ENCODE data around the gene R3HDM4. TPM values are rescaled to one million over a fixed set of nuclear protein-coding genes. Genes with fewer than 3 reads are reported as not detected.

R3HDM4 gene
- total and polyA plus RNA-seq, 9 of the 15 experiments (the other 6 are each of a cell fraction or from before 2014, with no cell fraction given), result 3.2 to 154 (median 59.0) TPM

- 0 out of 2 replicates have a peak, but pooled peaks have one; percentile 12 for TF ChIP-seq REST (IDR thresholded peaks at IDR 0.05; ENCODE audit: borderline replicate concordance)
- TF ChIP-seq REST (CRISPR knock-in tag; IDR thresholded peaks at IDR 0.05; ENCODE audit: low read depth), result no peak
- TF ChIP-seq ILF3 (IDR thresholded peaks at IDR 0.05; ENCODE audit: borderline replicate concordance), result no peak
- TF ChIP-seq, protein P1, sequence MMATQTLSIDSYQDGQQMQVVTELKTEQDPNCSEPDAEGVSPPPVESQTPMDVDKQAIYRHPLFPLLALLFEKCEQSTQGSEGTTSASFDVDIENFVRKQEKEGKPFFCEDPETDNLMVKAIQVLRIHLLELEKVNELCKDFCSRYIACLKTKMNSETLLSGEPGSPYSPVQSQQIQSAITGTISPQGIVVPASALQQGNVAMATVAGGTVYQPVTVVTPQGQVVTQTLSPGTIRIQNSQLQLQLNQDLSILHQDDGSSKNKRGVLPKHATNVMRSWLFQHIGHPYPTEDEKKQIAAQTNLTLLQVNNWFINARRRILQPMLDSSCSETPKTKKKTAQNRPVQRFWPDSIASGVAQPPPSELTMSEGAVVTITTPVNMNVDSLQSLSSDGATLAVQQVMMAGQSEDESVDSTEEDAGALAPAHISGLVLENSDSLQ (IDR thresholded peaks at IDR 0.05), result peak; percentile 84
- TF ChIP-seq TOE1 (IDR thresholded peaks at IDR 0.05; ENCODE audit: borderline replicate concordance), result no peak
- TF ChIP-seq TOE1 (CRISPR knock-in tag; IDR thresholded peaks at IDR 0.05; ENCODE audit: borderline replicate concordance, low read depth), result 0 out of 2 replicates have a peak, but pooled peaks have one; percentile 33
- TF ChIP-seq SUPT5H (IDR thresholded peaks at IDR 0.05), result peak; percentile 70
- TF ChIP-seq, protein P2, sequence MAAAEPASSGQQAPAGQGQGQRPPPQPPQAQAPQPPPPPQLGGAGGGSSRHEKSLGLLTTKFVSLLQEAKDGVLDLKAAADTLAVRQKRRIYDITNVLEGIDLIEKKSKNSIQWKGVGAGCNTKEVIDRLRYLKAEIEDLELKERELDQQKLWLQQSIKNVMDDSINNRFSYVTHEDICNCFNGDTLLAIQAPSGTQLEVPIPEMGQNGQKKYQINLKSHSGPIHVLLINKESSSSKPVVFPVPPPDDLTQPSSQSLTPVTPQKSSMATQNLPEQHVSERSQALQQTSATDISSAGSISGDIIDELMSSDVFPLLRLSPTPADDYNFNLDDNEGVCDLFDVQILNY (CRISPR knock-in tag; IDR thresholded peaks at IDR 0.05), result no peak
- peak; percentile 93 for TF ChIP-seq EGR1 (conservative IDR thresholded peaks at IDR 0.05)
- peak; percentile 31; the same call in 1 of the 2 replicates for TF ChIP-seq MYC (IDR thresholded peaks at IDR 0.05; ENCODE audit: low read depth, low read length)
- TF ChIP-seq MYC (CRISPR knock-in tag; IDR thresholded peaks at IDR 0.05; ENCODE audit: borderline replicate concordance, low read depth), result no peak
- peak; percentile 44; the same call in 1 of the 2 replicates for TF ChIP-seq PHF8 (IDR thresholded peaks at IDR 0.05; ENCODE audit: borderline replicate concordance, low read length)
- 0 out of 2 replicates have a peak, but pooled peaks have one; percentile 39 for TF ChIP-seq MECOM (CRISPR knock-in tag; IDR thresholded peaks at IDR 0.05)
- TF ChIP-seq, protein P3, sequence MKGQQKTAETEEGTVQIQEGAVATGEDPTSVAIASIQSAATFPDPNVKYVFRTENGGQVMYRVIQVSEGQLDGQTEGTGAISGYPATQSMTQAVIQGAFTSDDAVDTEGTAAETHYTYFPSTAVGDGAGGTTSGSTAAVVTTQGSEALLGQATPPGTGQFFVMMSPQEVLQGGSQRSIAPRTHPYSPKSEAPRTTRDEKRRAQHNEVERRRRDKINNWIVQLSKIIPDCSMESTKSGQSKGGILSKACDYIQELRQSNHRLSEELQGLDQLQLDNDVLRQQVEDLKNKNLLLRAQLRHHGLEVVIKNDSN (CRISPR knock-in tag; IDR thresholded peaks at IDR 0.05), result no peak
- TF ChIP-seq SIN3A (IDR thresholded peaks at IDR 0.05; ENCODE audit: borderline replicate concordance in 2 of 2, control insufficient read depth in 1 of 2, low read depth in 2 of 2, low read length in 2 of 2), result peak; percentile 37 to 39; a peak in 2 of 4 replicates
- 0 out of 2 replicates have a peak, but pooled peaks have one; percentile 21 for TF ChIP-seq POLR2AphosphoS5 (IDR thresholded peaks at IDR 0.05; ENCODE audit: control insufficient read depth, insufficient read depth, low read depth, low read length)
Measured at GRCh38 chr19:916645-917322, 3.8 kb upstream of the R3HDM4 start (continued).

Measured in K562 (cell line).